ENCODE results near the gene CRIM1.

The CRIM1 gene

DNA sequence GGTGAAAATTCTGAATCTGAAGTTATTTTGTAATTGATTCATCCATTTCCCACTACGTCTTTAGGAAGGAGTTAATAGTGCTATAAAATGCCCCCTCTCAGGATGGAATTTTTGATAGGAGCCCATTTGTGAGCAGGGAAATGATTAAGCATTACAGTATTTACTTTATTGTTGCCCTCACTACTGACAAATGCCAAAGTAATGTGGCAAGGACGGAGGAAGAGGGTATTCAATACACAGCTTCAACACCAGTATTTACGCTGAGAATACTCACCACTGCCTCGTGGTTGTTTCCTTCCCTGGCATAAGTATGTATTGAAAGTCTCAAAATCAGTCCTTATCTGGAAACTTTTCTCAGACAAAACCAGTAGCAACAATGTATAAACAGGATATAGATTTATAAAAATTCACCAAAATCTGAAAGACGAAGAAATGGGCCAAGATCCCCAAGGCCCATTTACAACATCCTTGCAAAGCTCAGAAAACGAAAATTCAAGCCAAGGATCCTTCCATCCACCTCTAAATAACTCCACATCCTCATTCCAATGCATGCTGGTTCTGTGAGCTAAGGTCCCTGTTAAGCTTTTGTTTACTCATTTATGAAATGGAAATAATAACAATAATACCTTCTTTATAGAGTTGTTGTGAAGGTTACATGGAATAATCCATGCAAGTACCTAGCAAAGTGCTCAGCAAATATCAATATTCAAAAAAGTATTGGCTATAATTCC lies 213.1 kb downstream of the CRIM1 start:
- H3K4me3 ChIP-seq (ENCODE audit: low read depth, low read length), result no peak overlapping the region
- no peak for TF ChIP-seq CTCF (IDR thresholded peaks at IDR 0.05; ENCODE audit: borderline replicate concordance, insufficient read depth, low read depth, low read length)

DNA sequence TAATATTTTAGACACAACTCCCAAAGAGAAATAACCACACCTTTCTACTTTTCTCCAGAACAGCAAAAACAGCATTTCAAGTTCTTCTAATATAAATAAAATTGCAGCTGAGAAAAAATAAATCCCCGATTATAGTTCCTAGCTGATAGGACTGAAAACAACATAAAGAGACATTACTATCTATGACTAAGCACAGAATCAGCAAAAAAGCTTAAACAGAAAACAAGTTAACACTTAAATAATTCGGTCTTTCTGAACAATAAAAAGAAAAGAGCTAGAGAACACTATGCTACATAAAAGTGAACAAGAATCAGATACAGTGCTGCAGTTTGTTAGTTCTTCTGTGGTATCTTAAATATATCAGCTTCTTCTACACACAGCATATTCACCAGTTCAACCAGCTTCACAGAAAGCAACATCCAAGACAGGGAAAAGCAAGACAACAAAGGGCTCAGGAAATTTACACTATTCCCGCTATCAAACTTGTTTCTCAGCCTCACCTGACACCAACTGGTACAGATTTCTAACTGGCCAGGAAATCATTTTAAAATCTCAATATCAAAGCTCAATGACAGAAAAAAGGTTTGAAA lies 213.8 kb downstream of the CRIM1 start:
- H3K4me3 ChIP-seq (ENCODE audit: low read depth, low read length), result no peak overlapping the region
- no peak for TF ChIP-seq CTCF (IDR thresholded peaks at IDR 0.05; ENCODE audit: borderline replicate concordance, insufficient read depth, low read depth, low read length)

DNA sequence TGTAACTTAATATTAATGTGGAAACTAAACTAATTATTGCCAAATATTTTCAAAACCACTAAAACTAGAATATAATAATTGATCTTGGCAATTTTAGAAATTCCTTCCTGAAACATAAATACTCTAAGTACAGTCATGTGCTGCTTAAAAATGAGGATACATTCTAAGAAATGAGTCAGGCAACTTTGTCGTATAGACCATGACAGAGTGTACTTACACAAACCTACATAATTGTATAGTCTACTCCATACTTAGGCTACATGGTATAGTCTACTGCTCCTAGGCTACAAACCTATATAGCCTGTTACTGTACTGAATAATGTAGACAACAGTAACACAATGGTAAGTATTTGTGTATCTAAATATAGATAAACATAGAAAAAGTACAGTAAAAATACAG lies 214.8 kb downstream of the CRIM1 start:
- no peak overlapping the region for H3K4me3 ChIP-seq (ENCODE audit: low read depth, low read length)
- no peak for TF ChIP-seq CTCF (IDR thresholded peaks at IDR 0.05; ENCODE audit: borderline replicate concordance, insufficient read depth, low read depth, low read length)

DNA sequence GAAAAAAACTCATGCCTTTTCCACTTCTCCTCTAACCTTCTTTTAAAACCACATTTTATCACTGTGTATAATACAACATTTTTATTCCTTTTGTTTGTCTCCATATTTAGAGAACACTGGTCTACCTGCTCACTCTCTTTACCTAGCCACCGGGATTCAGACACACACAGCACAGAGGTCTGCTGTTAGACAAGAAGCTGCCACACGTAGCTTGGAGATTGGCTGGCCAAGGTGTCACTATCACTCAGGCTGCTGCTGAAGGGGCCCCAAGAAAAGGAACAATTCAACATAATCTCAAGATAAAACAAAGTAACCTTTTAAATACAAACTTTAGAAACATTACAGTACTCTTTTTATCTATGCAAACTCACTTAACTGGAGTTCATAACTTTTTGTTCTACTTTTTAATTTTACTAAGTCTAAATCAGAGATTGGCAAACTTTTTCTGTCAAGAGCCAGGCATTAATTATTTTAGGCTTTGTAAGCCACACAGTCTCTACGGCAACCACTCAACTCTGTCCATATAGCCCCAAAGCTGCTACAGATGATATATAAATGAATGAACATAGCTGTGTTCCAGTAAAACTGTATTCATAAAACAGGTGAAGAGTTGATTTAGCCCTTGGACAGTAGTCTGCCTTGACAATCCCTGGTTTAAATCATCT lies 216.6 kb downstream of the CRIM1 start:
- no peak overlapping the region for H3K4me3 ChIP-seq (ENCODE audit: low read depth, low read length)
- TF ChIP-seq CTCF (IDR thresholded peaks at IDR 0.05; ENCODE audit: borderline replicate concordance, insufficient read depth, low read depth, low read length), result no peak

GRCh38 chr2:36572719-36573059 lies 217.1 kb downstream of the CRIM1 start:
- no peak overlapping the region for H3K4me3 ChIP-seq (ENCODE audit: low read depth, low read length)
- TF ChIP-seq CTCF (IDR thresholded peaks at IDR 0.05; ENCODE audit: borderline replicate concordance, insufficient read depth, low read depth, low read length), result no peak

- no peak for TF ChIP-seq CTCF (IDR thresholded peaks at IDR 0.05; ENCODE audit: borderline replicate concordance, insufficient read depth, low read depth, low read length)
- no peak overlapping the region for H3K4me3 ChIP-seq (ENCODE audit: low read depth, low read length)
Observed at GRCh38 chr2:36573165-36573564, 217.6 kb downstream of the CRIM1 start.

- H3K4me3 ChIP-seq (ENCODE audit: low read depth, low read length), result no peak overlapping the region
- TF ChIP-seq CTCF (IDR thresholded peaks at IDR 0.05; ENCODE audit: borderline replicate concordance, insufficient read depth, low read depth, low read length), result no peak
Observed at GRCh38 chr2:36574560-36574959, 219.0 kb downstream of the CRIM1 start.

Data from GM12875 (cell line).